Measurements from ENCODE around the gene ADGRA3. TPM values are rescaled to one million over a fixed set of nuclear protein-coding genes. Genes with fewer than 3 reads are reported as not detected.

Gene ADGRA3
- total and polyA plus RNA-seq, 2 donors (not counting 3 experiments of a cell fraction or from before 2014, with no cell fraction given) = 17.2 to 36.2 TPM

DNA sequence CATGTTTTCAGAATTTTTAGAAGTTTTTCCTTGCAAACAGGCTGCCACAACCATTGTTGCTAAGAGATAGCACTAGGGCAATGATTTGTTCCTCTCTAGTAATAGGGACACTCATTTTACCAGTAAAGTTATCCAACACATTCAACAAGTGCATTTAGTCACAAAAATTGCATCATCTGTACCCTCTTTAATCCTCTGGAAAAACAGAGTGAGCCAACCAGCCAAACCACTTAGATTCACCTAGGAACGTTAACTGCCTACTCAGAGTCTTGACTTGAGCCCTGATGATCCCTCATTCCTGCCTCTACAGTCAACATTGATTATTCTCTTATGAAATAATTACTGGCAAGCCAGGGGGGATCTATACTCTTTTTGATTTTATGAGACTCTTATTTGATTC is 17.0 kb upstream of the ADGRA3 start:
- no peak overlapping the region for H3K9ac ChIP-seq (replicated peaks; ENCODE audit: extremely low read depth, insufficient read depth, low read length)
- TF ChIP-seq GATA2 (IDR thresholded peaks at IDR 0.05; ENCODE audit: insufficient read depth, insufficient read length, low read depth, low read length) = no peak
- TF ChIP-seq MYC (IDR thresholded peaks at IDR 0.05; ENCODE audit: low read depth, low read length) = no peak
- TF ChIP-seq FOS (IDR thresholded peaks at IDR 0.05; ENCODE audit: borderline replicate concordance, insufficient read depth, low read length) = no peak
- TF ChIP-seq EZH2 (IDR thresholded peaks at IDR 0.05; ENCODE audit: borderline replicate concordance, low read depth, low read length, severe bottlenecking) = no peak
- no peak for TF ChIP-seq POLR2A (IDR thresholded peaks at IDR 0.05; ENCODE audit: low read depth, low read length)
- no peak for TF ChIP-seq CTCF (IDR thresholded peaks at IDR 0.05; ENCODE audit: extremely low read depth in 1 of 2, insufficient read depth in 1 of 2, low read depth in 1 of 2, low read length in 2 of 2)
- TF ChIP-seq MAX (IDR thresholded peaks at IDR 0.05; ENCODE audit: insufficient read depth, insufficient read length) = no peak
- TF ChIP-seq POLR2AphosphoS5 (IDR thresholded peaks at IDR 0.05; ENCODE audit: insufficient read depth, low read depth, low read length) = no peak
- TF ChIP-seq JUN (IDR thresholded peaks at IDR 0.05; ENCODE audit: borderline replicate concordance, insufficient read depth, insufficient read length, low read depth) = no peak
- DNase-seq (ENCODE audit: low read depth, low spot score) (no peak), FAIRE-seq (no peak)
- CTCF ChIA-PET = no interaction called here
- dilution Hi-C loops (cut with MboI; ENCODE audit: extremely low pct_ligation_motif_present, low sequenced_read_pairs) = no loop called here
- intact Hi-C loops (cut with micrococcal nuclease) = no loop called here
- H2AFZ ChIP-seq (ENCODE audit: low read depth, low read length) = no peak overlapping the region
- no peaks in the 10 kb centered on the region for H3K4me1 ChIP-seq (ENCODE audit: control insufficient read depth, extremely low read depth, insufficient read depth, low read length)
- H3K4me2 ChIP-seq (ENCODE audit: insufficient read depth, low read length) = no peak overlapping the region
- no peaks in the 10 kb centered on the region for H3K27me3 ChIP-seq (ENCODE audit: control insufficient read depth in 2 of 2, insufficient read depth in 2 of 2, low read length in 2 of 2)
- no peak overlapping the region for H3K27ac ChIP-seq (ENCODE audit: insufficient read depth, low read depth, low read length)
- H3K9me1 ChIP-seq (replicated peaks; ENCODE audit: control insufficient read depth, extremely low read depth, insufficient read depth, low read length) = no peaks in the 10 kb centered on the region
- no peaks in the 10 kb centered on the region for H3K9me3 ChIP-seq (replicated peaks; ENCODE audit: control insufficient read depth, insufficient read depth, low read length)
- POLR2A ChIA-PET = no interaction called here
- no peaks in the 10 kb centered on the region for H3K36me3 ChIP-seq (ENCODE audit: control insufficient read depth in 2 of 2, extremely low read depth in 1 of 2, insufficient read depth in 2 of 2, low read length in 2 of 2)
- H3K4me3 ChIP-seq (replicated peaks in 1 of 3; ENCODE audit: insufficient read depth in 1 of 3, low read depth in 1 of 3, low read length in 3 of 3) = no peak overlapping the region
- H4K20me1 ChIP-seq (replicated peaks; ENCODE audit: control insufficient read depth, extremely low read depth, insufficient read depth, low read length) = no peaks in the 10 kb centered on the region
- no peaks in the 10 kb centered on the region for H3K79me2 ChIP-seq (ENCODE audit: control insufficient read depth, insufficient read depth, low read length)
- no TSS peak for BruUV-seq (replicated peaks)

Measured in endothelial cell of umbilical vein (primary cell).